ENCODE results near the gene CBX8. TPM values are rescaled to one million over a fixed set of nuclear protein-coding genes. Genes with fewer than 3 reads are reported as not detected.
"Not testable (repeated sequence)": the region's sequence is repeated elsewhere in the genome, so short reads cannot be mapped to it uniquely, and the experiment has no call there.

The CBX8 gene
- total and polyA plus RNA-seq, 2 donors (not counting 3 experiments of a cell fraction or from before 2014, with no cell fraction given): 0.69 to 3.1 TPM

DNA sequence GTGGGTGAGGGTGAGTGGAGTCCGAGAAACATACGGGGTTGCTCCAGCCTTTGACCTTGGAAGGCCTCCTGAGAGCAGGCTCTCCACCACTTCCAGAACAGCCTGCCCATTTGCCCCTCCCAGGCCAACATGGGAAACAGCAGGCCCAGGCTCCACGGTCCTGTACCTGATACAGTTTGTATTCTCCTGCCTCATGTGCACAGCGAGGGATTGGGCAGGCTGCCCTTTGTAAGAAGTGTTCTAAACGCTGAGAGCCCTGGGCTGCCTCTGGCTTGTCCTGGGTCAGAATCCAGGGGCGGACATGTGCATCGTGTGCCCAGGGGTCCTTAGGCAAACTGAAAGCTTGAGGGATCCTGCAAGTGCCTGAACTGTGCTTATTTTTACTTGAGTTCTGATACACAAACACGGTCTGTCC lies 22.3 kb downstream of the CBX8 start:
- H3K4me3 ChIP-seq (replicated peaks in 1 of 3; ENCODE audit: insufficient read depth in 1 of 3, low read depth in 1 of 3, low read length in 3 of 3): no peak overlapping the region
- dilution Hi-C loops (cut with MboI; ENCODE audit: extremely low pct_ligation_motif_present, low sequenced_read_pairs): no loop called here
- DNase-seq (ENCODE audit: low read depth, low spot score) (no peak), FAIRE-seq (no peak)
- no peaks in the 10 kb centered on the region for H3K9me1 ChIP-seq (replicated peaks; ENCODE audit: control insufficient read depth, extremely low read depth, insufficient read depth, low read length)
- no TSS peak for BruUV-seq (replicated peaks)
- H4K20me1 ChIP-seq (replicated peaks; ENCODE audit: control insufficient read depth, extremely low read depth, insufficient read depth, low read length): no peaks in the 10 kb centered on the region
- peaks cover 11 to 12% of the 10 kb centered on the region in 2 experiments for H3K27me3 ChIP-seq (ENCODE audit: control insufficient read depth in 2 of 2, insufficient read depth in 2 of 2, low read length in 2 of 2)
- intact Hi-C loops (cut with micrococcal nuclease): no loop called here
- H3K4me2 ChIP-seq (ENCODE audit: insufficient read depth, low read length): no peak overlapping the region
- no peaks in the 10 kb centered on the region for H3K9me3 ChIP-seq (replicated peaks; ENCODE audit: control insufficient read depth, insufficient read depth, low read length)
- H3K9ac ChIP-seq (replicated peaks; ENCODE audit: extremely low read depth, insufficient read depth, low read length): no peak overlapping the region
- H3K4me1 ChIP-seq (ENCODE audit: control insufficient read depth, extremely low read depth, insufficient read depth, low read length): peaks cover 20% of the 10 kb centered on the region
- no peaks in the 10 kb centered on the region for H3K36me3 ChIP-seq (ENCODE audit: control insufficient read depth in 2 of 2, extremely low read depth in 1 of 2, insufficient read depth in 2 of 2, low read length in 2 of 2)
- no peak overlapping the region for H3K27ac ChIP-seq (ENCODE audit: insufficient read depth, low read depth, low read length)
- ChIA-PET CTCF (interaction anchor here (2.2 kb wide), 1 partner anchor 33 kb away, joined by 9 read pairs; no protein-coding TSS in a partner anchor), POLR2A (no interaction called here)
- H2AFZ ChIP-seq (ENCODE audit: low read depth, low read length): no peak overlapping the region
- H3K79me2 ChIP-seq (ENCODE audit: control insufficient read depth, insufficient read depth, low read length): no peaks in the 10 kb centered on the region
- TF ChIP-seq JUN (IDR thresholded peaks at IDR 0.05; ENCODE audit: borderline replicate concordance, insufficient read depth, insufficient read length, low read depth): no peak
- TF ChIP-seq, protein P1, sequence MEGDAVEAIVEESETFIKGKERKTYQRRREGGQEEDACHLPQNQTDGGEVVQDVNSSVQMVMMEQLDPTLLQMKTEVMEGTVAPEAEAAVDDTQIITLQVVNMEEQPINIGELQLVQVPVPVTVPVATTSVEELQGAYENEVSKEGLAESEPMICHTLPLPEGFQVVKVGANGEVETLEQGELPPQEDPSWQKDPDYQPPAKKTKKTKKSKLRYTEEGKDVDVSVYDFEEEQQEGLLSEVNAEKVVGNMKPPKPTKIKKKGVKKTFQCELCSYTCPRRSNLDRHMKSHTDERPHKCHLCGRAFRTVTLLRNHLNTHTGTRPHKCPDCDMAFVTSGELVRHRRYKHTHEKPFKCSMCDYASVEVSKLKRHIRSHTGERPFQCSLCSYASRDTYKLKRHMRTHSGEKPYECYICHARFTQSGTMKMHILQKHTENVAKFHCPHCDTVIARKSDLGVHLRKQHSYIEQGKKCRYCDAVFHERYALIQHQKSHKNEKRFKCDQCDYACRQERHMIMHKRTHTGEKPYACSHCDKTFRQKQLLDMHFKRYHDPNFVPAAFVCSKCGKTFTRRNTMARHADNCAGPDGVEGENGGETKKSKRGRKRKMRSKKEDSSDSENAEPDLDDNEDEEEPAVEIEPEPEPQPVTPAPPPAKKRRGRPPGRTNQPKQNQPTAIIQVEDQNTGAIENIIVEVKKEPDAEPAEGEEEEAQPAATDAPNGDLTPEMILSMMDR (IDR thresholded peaks at IDR 0.05; ENCODE audit: extremely low read depth in 1 of 2, insufficient read depth in 1 of 2, low read depth in 1 of 2, low read length in 2 of 2): no peak
- TF ChIP-seq, protein P2, sequence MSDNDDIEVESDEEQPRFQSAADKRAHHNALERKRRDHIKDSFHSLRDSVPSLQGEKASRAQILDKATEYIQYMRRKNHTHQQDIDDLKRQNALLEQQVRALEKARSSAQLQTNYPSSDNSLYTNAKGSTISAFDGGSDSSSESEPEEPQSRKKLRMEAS (IDR thresholded peaks at IDR 0.05; ENCODE audit: insufficient read depth, insufficient read length): no peak
- no peak for TF ChIP-seq POLR2AphosphoS5 (IDR thresholded peaks at IDR 0.05; ENCODE audit: insufficient read depth, low read depth, low read length)
- TF ChIP-seq FOS (IDR thresholded peaks at IDR 0.05; ENCODE audit: borderline replicate concordance, insufficient read depth, low read length): no peak
- no peak for TF ChIP-seq POLR2A (IDR thresholded peaks at IDR 0.05; ENCODE audit: low read depth, low read length)
- no peak for TF ChIP-seq MYC (IDR thresholded peaks at IDR 0.05; ENCODE audit: low read depth, low read length)
- no peak for TF ChIP-seq EZH2 (IDR thresholded peaks at IDR 0.05; ENCODE audit: borderline replicate concordance, low read depth, low read length, severe bottlenecking)
- TF ChIP-seq GATA2 (IDR thresholded peaks at IDR 0.05; ENCODE audit: insufficient read depth, insufficient read length, low read depth, low read length): no peak

DNA sequence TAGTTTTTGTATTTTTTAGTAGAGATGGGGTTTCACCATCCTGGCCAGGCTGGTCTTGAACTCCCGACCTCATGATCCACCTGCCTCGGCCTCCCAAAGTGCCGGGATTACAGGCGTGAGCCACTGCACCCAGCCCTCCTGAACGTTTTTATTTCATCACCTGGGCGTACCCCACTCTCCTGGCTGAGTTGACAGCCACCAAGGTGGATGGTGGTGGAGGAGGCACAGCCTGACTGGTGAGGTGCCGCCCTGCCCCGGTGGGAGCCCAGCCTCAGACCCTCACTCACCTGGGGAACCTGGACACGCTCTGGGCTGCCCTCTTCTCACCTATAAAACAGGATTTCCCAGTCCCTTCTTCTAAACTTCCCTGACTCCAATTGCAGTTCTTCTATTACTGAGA lies 24.2 kb downstream of the CBX8 start:
- H3K36me3 ChIP-seq (ENCODE audit: control insufficient read depth in 2 of 2, extremely low read depth in 1 of 2, insufficient read depth in 2 of 2, low read length in 2 of 2); H3K79me2 ChIP-seq (ENCODE audit: control insufficient read depth, insufficient read depth, low read length); H4K20me1 ChIP-seq (replicated peaks; ENCODE audit: control insufficient read depth, extremely low read depth, insufficient read depth, low read length); BruUV-seq (replicated peaks); H2AFZ ChIP-seq (ENCODE audit: low read depth, low read length); H3K4me2 ChIP-seq (ENCODE audit: insufficient read depth, low read length); H3K9ac ChIP-seq (replicated peaks; ENCODE audit: extremely low read depth, insufficient read depth, low read length); intact Hi-C loops (cut with micrococcal nuclease); H3K9me1 ChIP-seq (replicated peaks; ENCODE audit: control insufficient read depth, extremely low read depth, insufficient read depth, low read length); H3K4me3 ChIP-seq (replicated peaks in 1 of 3; ENCODE audit: insufficient read depth in 1 of 3, low read depth in 1 of 3, low read length in 3 of 3); POLR2A ChIA-PET; H3K9me3 ChIP-seq (replicated peaks; ENCODE audit: control insufficient read depth, insufficient read depth, low read length); dilution Hi-C loops (cut with MboI; ENCODE audit: extremely low pct_ligation_motif_present, low sequenced_read_pairs); FAIRE-seq; CTCF ChIA-PET; H3K27ac ChIP-seq (ENCODE audit: insufficient read depth, low read depth, low read length); DNase-seq (ENCODE audit: low read depth, low spot score): not testable (repeated sequence)
- peaks cover 16% of the 10 kb centered on the region for H3K4me1 ChIP-seq (ENCODE audit: control insufficient read depth, extremely low read depth, insufficient read depth, low read length)
- H3K27me3 ChIP-seq (ENCODE audit: control insufficient read depth in 2 of 2, insufficient read depth in 2 of 2, low read length in 2 of 2): peaks cover 12 to 13% of the 10 kb centered on the region in 2 experiments
